GM12864 (cell line): ENCODE results near the gene TIFAB.

ENCODE experiments used
- DNase-seq: peaks from one replicate; pipeline ENCODE4 v3.0.0-alpha.2; 2011; ENCODE audit warnings: low read depth
- H3K4me3 ChIP-seq: 2 replicates; pipeline ENCODE4 v1.5.1; 2011; ENCODE audit warnings: mild to moderate bottlenecking, low read depth, low read length, control low read depth
- TF ChIP-seq, protein P1 (sequence below): IDR thresholded peaks from 2 replicates; pipeline ENCODE4 v1.5.1; 2011; ENCODE audit warnings: low read depth, mild to moderate bottlenecking, moderate library complexity, low read length, control low read depth, inconsistent platforms; ENCODE audit errors: missing control alignments

TIFAB gene

DNA sequence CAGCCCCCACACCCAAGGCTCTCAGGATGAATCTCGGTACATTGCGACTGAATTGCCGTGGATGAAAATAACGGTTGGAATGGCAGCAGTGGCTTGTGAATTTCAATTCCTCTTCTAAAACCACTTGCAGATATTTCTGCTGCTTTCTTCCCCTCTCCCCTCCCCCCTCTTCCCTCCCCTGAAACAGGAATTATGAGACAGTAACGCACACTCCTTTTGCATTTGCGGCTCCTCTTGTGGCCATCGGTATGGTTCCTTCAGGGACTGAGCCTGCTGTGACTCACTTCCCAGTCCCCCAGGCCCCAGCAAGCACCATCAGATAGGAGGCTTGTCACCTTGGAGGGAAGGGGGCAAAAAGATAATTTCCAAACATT is 14.7 kb downstream of the TIFAB start:
- H3K4me3 ChIP-seq, result no peak overlapping the region
- DNase-seq, result no peak
- TF ChIP-seq, protein P1, sequence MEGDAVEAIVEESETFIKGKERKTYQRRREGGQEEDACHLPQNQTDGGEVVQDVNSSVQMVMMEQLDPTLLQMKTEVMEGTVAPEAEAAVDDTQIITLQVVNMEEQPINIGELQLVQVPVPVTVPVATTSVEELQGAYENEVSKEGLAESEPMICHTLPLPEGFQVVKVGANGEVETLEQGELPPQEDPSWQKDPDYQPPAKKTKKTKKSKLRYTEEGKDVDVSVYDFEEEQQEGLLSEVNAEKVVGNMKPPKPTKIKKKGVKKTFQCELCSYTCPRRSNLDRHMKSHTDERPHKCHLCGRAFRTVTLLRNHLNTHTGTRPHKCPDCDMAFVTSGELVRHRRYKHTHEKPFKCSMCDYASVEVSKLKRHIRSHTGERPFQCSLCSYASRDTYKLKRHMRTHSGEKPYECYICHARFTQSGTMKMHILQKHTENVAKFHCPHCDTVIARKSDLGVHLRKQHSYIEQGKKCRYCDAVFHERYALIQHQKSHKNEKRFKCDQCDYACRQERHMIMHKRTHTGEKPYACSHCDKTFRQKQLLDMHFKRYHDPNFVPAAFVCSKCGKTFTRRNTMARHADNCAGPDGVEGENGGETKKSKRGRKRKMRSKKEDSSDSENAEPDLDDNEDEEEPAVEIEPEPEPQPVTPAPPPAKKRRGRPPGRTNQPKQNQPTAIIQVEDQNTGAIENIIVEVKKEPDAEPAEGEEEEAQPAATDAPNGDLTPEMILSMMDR, result no peak

DNA sequence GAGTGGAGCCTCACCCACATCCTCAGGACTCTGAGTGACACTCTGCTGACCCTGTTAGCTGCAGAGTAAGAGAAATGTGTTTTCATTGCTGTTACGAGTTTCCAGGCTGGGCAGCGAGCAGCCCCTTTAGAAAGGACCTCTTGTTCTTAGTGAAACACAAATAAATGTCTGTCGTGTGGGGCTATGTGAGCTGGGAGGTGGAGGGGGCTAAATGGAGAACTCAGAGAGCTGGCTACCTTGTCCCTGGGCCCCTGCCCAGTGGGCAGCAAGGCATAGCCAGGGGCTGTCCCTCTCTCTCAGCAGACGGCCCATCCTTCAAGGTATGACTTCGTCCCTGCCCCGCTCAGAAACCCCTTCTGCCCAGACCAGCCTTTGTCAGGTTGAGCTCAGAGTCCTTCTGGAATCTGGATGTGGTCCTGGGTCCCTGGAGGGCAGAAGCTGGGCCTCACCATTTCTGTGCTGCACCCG is 15.2 kb downstream of the TIFAB start:
- no peak for DNase-seq
- TF ChIP-seq, protein P1, result no peak
- H3K4me3 ChIP-seq, result no peak overlapping the region

DNA sequence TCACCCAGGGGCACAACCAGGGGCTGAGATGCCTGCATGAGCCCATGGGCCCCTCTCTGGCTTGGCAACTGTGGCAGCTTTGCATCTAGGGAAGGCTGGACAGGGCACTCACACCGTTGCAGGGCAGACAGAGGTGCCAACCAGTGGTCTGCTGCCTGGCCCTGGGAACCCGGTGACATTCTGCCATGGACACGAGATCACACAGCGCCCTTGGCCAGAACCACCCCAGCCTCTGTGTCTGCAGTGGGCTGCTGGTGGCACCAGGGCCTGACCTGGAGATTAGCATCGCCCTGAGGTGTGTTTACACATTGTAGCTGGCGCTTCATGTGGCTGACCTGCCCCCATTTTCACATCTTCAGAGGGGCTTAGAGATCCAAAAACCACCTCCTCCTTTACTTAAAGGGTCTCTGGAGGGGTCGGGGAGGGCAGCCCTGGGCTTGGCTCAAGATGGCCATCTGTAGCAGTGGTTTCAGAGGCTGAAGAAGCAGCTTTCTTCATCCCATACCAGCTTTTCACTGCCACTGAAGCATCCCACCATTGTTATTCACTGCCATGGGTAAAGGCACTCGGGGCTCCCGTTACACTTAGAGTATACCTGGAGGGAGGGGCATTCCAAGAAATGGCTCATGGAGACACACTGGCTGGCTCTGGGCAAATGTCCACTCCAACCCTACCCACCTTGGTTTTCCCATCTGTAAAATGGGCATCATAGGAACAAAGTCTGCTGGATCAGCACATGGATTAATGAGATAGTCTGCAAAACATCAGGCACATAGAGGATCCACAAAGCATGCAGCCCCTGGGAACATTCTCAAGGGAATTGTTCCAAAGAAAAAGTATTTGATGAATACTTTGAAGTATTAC is 16.5 kb downstream of the TIFAB start:
- TF ChIP-seq, protein P1, result no peak
- no peak overlapping the region for H3K4me3 ChIP-seq
- DNase-seq, result no peak

DNA sequence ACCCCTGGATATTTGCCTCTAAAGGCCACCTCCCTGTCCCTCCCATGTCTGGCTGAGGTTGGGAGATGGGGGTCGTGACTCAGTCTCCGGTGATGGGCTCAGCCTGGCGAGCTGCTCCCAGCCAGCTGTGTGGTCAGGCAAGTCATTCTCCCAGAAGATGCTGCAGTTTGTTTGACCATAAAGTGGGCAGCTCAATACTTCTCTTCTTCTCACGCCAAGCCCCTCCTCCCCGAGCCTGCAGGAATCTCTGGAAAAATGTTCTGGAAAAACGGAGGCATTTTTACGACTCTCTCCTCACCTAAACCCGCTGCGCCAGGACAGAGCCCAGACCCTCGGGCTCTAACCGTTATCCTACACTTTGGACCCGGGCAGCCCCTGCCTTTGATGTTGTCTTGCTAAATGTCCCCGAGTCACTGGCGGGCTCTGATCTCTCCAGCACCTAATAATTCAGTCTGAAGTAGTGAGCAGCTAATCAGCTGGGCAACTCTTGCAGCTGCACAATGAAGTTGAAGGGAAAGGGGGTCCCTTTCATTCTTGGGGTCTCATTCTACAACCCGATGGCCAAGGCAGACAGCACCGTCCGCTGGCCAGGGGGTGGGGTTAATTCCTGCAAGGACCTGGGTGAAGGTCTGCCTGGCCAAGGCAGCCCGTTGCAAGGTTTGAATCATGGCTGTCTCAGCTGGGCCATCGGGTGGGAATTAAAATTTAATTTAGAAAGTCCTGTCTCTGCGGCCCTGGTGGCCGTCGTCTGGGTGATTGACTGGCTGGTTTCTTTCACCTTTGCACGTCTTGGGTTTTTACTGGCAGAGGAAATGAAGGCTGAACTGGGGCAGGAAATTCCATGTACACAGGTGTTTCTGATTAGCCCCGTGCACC is 17.3 kb downstream of the TIFAB start:
- TF ChIP-seq, protein P1, result no peak
- no peak for DNase-seq
- no peak overlapping the region for H3K4me3 ChIP-seq

DNA sequence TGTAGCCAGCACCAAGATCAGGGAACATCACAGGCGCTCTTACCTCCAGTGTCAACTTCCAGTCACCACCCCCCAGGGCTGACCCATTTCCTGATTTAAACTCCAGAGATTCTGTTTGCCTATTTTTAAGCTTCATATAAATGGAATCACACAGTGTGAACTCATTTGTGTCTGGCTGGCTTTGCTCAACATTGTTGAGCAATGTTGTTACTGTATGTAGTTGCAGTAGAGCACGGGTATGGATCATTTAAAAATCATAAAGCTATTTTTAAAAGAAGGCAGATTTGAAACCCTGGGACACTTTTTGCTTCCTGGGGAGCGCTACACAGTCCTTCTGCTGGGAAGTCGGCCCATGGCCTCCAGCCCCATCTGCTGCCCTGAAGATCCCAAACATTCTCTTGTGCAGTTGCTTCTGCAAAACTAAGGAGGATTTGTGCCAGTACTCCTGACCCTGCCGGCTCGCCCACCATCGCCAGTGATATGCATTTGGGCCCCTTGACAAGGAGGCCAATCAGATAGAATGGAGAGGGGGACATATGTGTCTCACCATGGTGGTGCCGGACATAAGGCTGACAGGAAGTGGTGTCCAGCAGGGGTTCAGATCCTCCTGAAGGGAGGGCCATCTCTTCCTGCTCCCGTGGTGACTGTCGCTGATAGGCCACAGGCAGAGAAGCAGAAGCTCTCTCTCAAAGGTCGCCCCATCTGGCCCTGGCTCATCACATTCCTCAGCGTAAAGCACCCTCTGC is 18.3 kb downstream of the TIFAB start:
- TF ChIP-seq, protein P1, result no peak
- no peak for DNase-seq
- no peak overlapping the region for H3K4me3 ChIP-seq

DNA sequence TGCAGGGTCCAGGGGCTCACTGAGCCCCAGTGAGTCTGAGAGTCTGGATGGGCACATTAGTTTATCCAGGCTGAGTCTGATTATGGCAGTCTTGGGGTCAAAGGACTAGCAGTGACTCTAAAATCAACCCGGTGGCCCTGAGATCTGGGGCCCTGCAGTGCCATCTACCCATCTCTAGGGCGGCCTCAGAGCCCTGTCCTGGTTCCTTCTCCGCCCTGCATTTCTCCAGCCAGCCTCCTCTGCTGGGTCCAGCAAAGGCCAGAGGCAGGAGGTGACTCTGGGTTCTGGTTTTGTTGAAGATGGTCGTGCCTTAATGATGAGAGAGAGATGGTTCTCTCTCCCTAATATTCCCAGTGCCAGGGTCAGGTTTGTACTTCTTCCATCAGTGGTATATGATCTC is 20.0 kb downstream of the TIFAB start:
- H3K4me3 ChIP-seq, result no peak overlapping the region
- DNase-seq, result no peak
- TF ChIP-seq, protein P1, result no peak
